ENCODE results near the gene BLID.

GRCh38 chr11:122068837-122069236 is 47.2 kb downstream of the BLID start:
- no peak for TF ChIP-seq POLR2A (IDR thresholded peaks at IDR 0.05)
- TF ChIP-seq CTCF (IDR thresholded peaks at IDR 0.05), result no peak
